ENCODE data around the gene DNAJC12.

DNAJC12 gene

DNA sequence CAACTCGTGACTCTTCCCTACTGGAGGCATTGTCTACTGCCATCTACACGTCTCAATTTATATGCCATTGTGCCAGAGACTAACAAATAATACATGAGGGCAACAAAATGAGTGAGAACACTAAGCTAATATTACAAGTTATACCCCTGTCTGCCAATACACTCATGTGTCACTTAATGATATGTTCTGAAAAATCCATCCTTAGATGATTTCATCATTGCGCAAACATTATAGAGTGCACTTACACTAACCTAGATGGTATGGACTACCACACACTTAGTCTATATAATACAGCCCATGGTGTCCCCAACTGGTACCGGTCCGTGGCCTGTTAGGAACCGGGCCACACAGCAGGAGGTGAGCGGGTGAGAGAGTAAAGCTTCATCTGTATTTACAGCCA, 77.7 kb downstream of the DNAJC12 start:
- no peak for DNase-seq

Data from femur (tissue), 1 donor.